Ishikawa (cell line): ENCODE results near the gene MYH7B.

ENCODE experiments used
- CEBPB ChIP-seq: IDR thresholded peaks from 2 replicates; pipeline ENCODE4 v1.6.1; 2012
- CREB1 ChIP-seq: IDR thresholded peaks from 2 replicates; pipeline ENCODE4 v1.6.1; 2012; ENCODE audit warnings: low read depth
- EGR1 ChIP-seq: IDR thresholded peaks from 2 replicates; pipeline ENCODE4 v1.6.1; 2012
- EP300 ChIP-seq: IDR thresholded peaks from 2 replicates; pipeline ENCODE4 v1.6.1; 2012; ENCODE audit warnings: borderline replicate concordance
- FOXM1 ChIP-seq: IDR thresholded peaks from 2 replicates; pipeline ENCODE4 v1.6.1; 2012; ENCODE audit warnings: low read depth, borderline replicate concordance
- MAX ChIP-seq: IDR thresholded peaks from 2 replicates; pipeline ENCODE4 v1.6.1; 2012
- NFIC ChIP-seq: IDR thresholded peaks from 2 replicates; pipeline ENCODE4 v1.6.1; 2012
- RAD21 ChIP-seq: IDR thresholded peaks from 2 replicates; pipeline ENCODE4 v1.6.1; 2012; ENCODE audit warnings: low read depth
- REST ChIP-seq: IDR thresholded peaks from 2 replicates; pipeline ENCODE4 v1.6.1; 2012; ENCODE audit warnings: low read depth, mild to moderate bottlenecking
- TAF1 ChIP-seq: IDR thresholded peaks from 2 replicates; pipeline ENCODE4 v1.6.1; 2012; ENCODE audit warnings: low read depth, mild to moderate bottlenecking
- TCF12 ChIP-seq: IDR thresholded peaks from 2 replicates; pipeline ENCODE4 v1.6.1; 2012; ENCODE audit warnings: low read depth
- TEAD4 ChIP-seq: IDR thresholded peaks from 2 replicates; pipeline ENCODE4 v1.6.1; 2012
- USF1 ChIP-seq: IDR thresholded peaks from 2 replicates; pipeline ENCODE4 v1.6.1; 2012
- ZBTB7A ChIP-seq: IDR thresholded peaks from 2 replicates; pipeline ENCODE4 v1.6.1; 2012; ENCODE audit warnings: low read depth

- TF ChIP-seq MAX (no peak), NFIC (no peak), CREB1 (no peak), EP300 (no peak), ZBTB7A (no peak), CEBPB (no peak), FOXM1 (no peak), REST (no peak), TAF1 (no peak), RAD21 (no peak), TEAD4 (no peak), USF1 (no peak), TCF12 (no peak), EGR1 (no peak)
Measured at GRCh38 chr20:34978092-34978744, 22.6 kb downstream of the MYH7B start.
